ENCODE results near the gene C7orf57.

Gene C7orf57

GRCh38 chr7:48089046-48090003 lies 54.0 kb downstream of the C7orf57 start, which contains the start of gene UPP1:
UPP1 (plus strand) TSS chr7:48089265; CDS start chr7:48094784, 5,519 bp downstream.
- Histone ChIP-seq H3K27ac (peak within 1 kb of the TSS; percentile 90 to 96), H3K4me3 (peak within 1 kb of the TSS; percentile 76)
- DNase-seq (ENCODE audit: low spot score), result peak; percentile 93
- TF ChIP-seq CTCF (IDR thresholded peaks at IDR 0.05), result peak; percentile 22

- DNase-seq (ENCODE audit: low spot score), result no peak
- H3K27ac ChIP-seq, result peak overlapping the region; percentile 90 to 96
- no peak for TF ChIP-seq CTCF (IDR thresholded peaks at IDR 0.05)
- H3K4me3 ChIP-seq, result peak overlapping the region; percentile 76
These were observed 54.9 kb downstream of the C7orf57 start for GRCh38 chr7:48090095-48090805.

GRCh38 chr7:48091506-48092433 lies 56.4 kb downstream of the C7orf57 start:
- Histone ChIP-seq H3K27ac (no peak overlapping the region), H3K4me3 (no peak overlapping the region)
- DNase-seq (ENCODE audit: low spot score), result no peak
- TF ChIP-seq CTCF (IDR thresholded peaks at IDR 0.05), result no peak

- Histone ChIP-seq H3K4me3 (no peak overlapping the region), H3K27ac (peak overlapping the region; percentile 10 to 78)
- no peak for TF ChIP-seq CTCF (IDR thresholded peaks at IDR 0.05)
- no peak for DNase-seq (ENCODE audit: low spot score)
These were observed 59.5 kb downstream of the C7orf57 start for GRCh38 chr7:48094861-48095293.

- H3K27ac ChIP-seq, result peak overlapping the region in 1 of 2 donors; percentile 27
- no peak overlapping the region for H3K4me3 ChIP-seq
- TF ChIP-seq CTCF (IDR thresholded peaks at IDR 0.05), result no peak
- no peak for DNase-seq (ENCODE audit: low spot score)
These were observed 60.9 kb downstream of the C7orf57 start for GRCh38 chr7:48096273-48096672.

GRCh38 chr7:48097521-48098231 lies 62.3 kb downstream of the C7orf57 start:
- H3K27ac ChIP-seq, result peak overlapping the region in 1 of 2 donors; percentile 79
- no peak for DNase-seq (ENCODE audit: low spot score)
- TF ChIP-seq CTCF (IDR thresholded peaks at IDR 0.05), result no peak
- H3K4me3 ChIP-seq, result no peak overlapping the region
